ENCODE results near the gene WDR86.

WDR86 gene

GRCh38 chr7:151406051-151406875, 3.6 kb downstream of the WDR86 start:
- DNase-seq (ENCODE audit: low read depth): no peak

- DNase-seq (ENCODE audit: low read depth): no peak
Measured at GRCh38 chr7:151405588-151405987, 4.2 kb downstream of the WDR86 start.

- DNase-seq (ENCODE audit: low read depth): no peak
Measured at GRCh38 chr7:151405056-151405455, 4.8 kb downstream of the WDR86 start.

- DNase-seq (ENCODE audit: low read depth): peak; percentile 43
Measured at GRCh38 chr7:151404216-151405011, 5.4 kb downstream of the WDR86 start.

- no peak for DNase-seq (ENCODE audit: low read depth)
Measured at GRCh38 chr7:151403764-151404163, 6.1 kb downstream of the WDR86 start.

- no peak for DNase-seq (ENCODE audit: low read depth)
Measured at GRCh38 chr7:151402029-151402835, 7.6 kb downstream of the WDR86 start.

- no peak for DNase-seq (ENCODE audit: low read depth)
Measured at GRCh38 chr7:151400626-151401315, 9.1 kb downstream of the WDR86 start.

- DNase-seq (ENCODE audit: low read depth): no peak
Measured at GRCh38 chr7:151399906-151400305, 9.9 kb downstream of the WDR86 start.

GRCh38 chr7:151399305-151399601, 10.6 kb downstream of the WDR86 start:
- DNase-seq (ENCODE audit: low read depth): no peak

- no peak for DNase-seq (ENCODE audit: low read depth)
Measured at GRCh38 chr7:151398446-151399304, 11.2 kb downstream of the WDR86 start.

GRCh38 chr7:151397026-151397425, 12.8 kb downstream of the WDR86 start:
- DNase-seq (ENCODE audit: low read depth): no peak

- DNase-seq (ENCODE audit: low read depth): no peak
Measured at GRCh38 chr7:151396328-151396970, 13.4 kb downstream of the WDR86 start.

- DNase-seq (ENCODE audit: low read depth): no peak
Measured at GRCh38 chr7:151395036-151395367, 14.8 kb downstream of the WDR86 start.

GRCh38 chr7:151394076-151395035, 15.5 kb downstream of the WDR86 start:
- DNase-seq (ENCODE audit: low read depth): no peak

GRCh38 chr7:151393031-151393977, 16.5 kb downstream of the WDR86 start:
- DNase-seq (ENCODE audit: low read depth): no peak

- DNase-seq (ENCODE audit: low read depth): no peak
Measured at GRCh38 chr7:151392426-151392825, 17.4 kb downstream of the WDR86 start.

GRCh38 chr7:151392002-151392401, 17.8 kb downstream of the WDR86 start:
- DNase-seq (ENCODE audit: low read depth): no peak

GRCh38 chr7:151391358-151391730, 18.5 kb downstream of the WDR86 start:
- no peak for DNase-seq (ENCODE audit: low read depth)

Measured in ELR (cell line).